Fibroblast of skin of right quadriceps (primary cell): ENCODE results near the gene RAP1GAP2.
"Not testable (repeated sequence)": the region's sequence is repeated elsewhere in the genome, so short reads cannot be mapped to it uniquely, and the experiment has no call there.

Source experiments
- DNase-seq: peaks from one replicate; pipeline ENCODE4 v3.0.0-alpha.2; 2013

Gene RAP1GAP2

GRCh38 chr17:2889256-2889655 is 93.0 kb downstream of the RAP1GAP2 start:
- no peak for DNase-seq

- DNase-seq = not testable (repeated sequence)
These were observed 94.5 kb downstream of the RAP1GAP2 start for GRCh38 chr17:2890778-2891177.

DNA sequence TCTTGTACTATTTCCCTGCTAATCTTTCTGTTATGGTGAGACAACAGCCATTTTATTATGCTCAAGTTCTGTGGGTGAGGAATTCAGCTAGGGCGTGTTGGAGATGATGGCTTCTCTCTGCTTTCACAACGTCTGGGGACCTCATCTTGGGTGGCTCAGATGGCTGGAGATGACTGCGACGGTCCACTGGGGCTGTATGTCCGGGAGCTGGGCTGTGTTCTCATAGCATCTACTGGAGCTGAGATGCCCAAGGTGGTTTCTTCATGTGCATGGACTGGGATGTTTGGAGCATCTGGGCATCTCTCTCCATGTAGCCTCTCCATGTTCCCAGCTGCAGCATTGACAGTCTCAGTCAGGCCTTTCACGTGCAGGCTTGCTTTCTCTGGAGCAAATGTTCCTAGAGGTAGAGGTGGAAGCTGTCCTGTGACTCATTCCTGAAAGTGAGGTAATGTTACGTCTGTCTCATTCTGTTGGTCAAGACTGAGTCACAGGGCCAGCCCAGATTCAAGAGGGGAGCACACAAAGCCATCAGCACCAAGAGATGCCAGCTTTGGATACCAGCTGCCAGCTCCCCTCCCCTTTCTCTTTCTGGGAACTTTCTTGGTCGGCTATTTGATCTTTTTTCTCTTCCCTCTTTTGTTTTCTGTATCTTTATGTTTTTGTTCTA is 96.2 kb downstream of the RAP1GAP2 start:
- peak; percentile 62 for DNase-seq

GRCh38 chr17:2893422-2893914 is 97.2 kb downstream of the RAP1GAP2 start:
- no peak for DNase-seq

DNA sequence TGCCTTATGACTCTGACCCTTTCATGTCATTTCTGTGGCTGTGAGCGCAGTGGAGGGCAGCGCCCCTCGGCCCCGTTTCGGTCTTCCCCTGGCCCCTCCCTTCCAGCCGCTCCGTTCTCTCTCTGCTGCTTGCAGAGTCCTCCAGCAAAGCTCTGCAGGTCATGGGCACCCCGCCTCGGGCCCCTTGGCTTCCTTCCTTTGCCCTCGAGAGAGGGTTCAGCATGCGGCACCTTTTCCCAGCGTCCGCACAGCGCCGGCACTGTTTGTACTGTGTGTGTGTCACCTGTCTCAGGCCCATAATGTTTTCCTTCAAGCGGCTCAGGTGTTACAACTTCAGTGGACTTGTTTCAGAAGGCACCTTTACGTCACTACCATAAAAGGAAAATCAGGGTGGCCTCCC is 98.5 kb downstream of the RAP1GAP2 start:
- DNase-seq = no peak

DNA sequence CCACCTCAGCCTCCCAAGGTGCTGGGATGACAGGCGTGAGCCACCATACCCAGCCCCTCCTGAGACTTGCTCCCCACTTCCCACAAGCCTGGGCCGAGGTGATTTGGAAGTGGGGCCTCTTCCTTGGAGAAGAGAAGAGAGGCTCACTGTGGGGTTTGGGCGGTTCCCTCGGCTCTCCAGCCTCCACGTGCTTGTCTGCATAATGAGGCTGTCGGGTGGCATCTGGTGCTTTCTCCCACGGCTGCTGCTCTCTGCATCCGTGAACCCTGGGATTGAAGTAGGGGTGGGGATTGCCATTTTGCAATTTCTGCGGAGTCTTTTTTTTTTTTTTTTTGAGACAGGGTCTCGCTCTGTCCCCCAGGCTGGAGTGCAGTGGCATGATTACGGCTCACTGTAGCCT is 101.4 kb downstream of the RAP1GAP2 start:
- no peak for DNase-seq

DNA sequence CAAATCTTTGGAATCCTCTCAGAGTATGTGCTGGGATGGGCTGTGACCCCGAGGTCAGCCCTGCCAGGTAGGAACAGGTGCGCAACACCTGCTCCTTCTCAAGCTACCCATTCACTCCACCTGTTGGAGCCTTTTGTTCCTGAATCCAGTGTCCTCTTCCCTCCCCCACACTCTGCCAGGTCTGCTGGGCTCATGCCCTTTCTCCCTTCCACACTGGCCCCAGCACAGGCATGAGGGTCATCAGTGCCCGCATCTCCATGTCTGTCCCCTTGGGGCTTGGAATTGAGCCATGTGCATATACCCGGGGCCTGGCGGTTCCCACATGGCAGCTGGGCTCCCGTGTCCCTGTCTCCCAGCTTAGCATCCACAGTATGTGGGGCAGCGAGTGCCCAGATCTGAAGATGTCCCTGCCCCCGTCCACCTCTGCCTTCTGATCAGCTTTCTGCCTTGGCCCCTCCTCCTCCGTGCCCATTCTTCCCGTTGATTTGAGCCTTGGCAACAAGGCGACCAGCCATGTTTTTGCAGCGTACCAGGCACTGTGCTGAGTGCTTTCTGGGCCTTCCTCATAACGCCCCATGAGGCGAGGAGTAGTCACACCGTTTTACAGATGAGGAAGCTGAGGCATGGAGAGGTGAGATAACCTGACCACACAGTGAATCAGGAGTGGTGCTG is 102.2 kb downstream of the RAP1GAP2 start:
- no peak for DNase-seq

DNA sequence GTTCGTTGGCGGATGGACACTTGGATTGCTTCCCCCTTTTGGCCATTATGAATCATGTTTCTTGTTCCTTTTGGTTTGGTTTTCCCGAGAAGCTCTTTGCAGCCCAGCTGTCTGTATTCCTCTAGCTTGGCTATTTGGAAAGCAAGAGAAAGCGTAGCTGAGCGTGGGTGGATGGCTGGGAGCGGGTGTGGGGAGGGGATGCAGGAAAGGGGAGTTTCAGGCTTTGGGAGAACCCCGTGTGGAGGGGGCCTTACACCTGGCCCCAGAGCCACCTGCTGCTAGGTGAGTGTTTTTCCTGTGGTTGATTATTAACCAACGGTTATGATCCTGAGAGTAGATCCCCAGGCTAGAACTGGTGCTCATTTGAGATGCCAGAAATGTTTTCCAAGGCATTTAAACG is 103.7 kb downstream of the RAP1GAP2 start:
- DNase-seq = no peak

DNA sequence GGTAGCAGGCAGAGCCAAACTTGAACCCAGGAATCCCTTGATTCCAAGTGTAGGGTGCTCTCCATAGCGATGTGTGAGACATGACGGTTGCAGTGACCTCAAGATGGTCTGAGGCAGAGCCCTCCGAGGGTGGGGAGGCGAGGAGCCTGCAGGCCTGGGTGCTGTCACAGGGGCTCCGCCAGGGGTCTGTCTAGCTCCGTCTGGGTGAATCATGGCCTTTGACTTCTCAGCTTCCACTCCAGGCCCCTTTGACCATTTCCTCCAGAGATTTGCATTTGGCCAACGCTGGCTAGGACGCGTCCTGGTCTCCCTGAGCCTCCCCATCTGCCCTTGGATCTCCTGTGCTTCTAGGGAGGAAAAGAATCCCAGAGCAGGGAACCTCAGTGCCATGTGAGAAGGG is 104.6 kb downstream of the RAP1GAP2 start:
- DNase-seq = no peak

GRCh38 chr17:2901582-2901981 is 105.3 kb downstream of the RAP1GAP2 start:
- DNase-seq = no peak

- no peak for DNase-seq
These were observed 106.3 kb downstream of the RAP1GAP2 start for GRCh38 chr17:2902546-2902945.

DNA sequence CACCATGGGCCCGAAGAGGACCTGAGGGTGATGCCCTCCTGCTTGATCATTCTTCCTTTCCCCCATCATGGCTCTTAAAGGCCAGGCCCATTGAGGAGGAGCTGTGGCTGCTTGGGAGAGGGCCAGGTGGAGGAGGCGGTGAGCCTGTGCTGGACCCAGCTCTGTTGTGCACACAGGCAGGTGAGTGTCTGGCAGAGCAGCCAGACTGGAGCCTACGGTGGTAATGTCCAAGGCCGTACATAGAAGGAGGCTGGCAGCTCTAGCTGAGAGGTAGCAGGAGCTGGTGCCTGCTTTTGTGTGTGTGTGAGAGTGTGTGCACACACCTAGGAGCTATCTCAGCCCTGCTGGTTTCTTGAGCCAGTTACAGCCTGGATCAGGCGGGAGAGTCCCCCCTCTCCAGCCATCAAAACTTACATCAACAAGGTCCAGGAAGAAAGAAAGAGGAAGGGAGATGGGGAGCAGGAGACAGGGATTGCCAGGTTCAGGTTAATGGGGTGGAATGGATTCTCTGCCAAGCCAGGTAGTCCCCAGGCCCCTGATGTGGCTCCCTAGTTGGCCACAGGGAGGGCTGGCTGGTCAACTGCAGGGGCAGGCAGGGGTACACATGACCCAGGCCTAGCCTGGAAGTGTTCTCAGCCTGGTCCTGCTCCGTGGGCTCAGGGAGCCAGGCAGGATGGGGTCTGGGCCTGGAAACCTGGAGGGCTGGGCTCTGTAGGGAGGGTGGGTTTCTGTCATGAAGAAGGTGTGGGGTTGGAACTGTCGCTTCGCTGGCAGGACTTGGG is 107.1 kb downstream of the RAP1GAP2 start:
- DNase-seq = no peak

DNA sequence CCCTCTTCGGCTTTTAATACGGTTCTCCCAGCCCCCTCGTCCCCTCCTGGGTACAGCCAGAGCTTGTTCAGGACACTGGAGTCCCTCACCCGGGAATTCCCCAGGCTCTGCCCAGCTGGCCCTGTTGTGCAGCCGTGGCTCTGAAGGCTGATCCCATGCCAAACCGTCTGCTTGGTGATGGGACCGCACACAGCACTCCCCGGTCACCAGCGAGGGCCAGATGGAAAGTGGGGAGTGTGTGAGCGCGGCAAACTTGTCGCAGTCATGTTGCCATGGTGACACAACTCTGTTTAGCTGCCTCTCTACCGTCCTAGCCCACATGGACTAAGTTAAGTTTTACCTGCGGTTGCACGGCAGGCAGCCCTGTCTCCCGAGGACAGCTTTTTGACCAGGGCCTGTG is 107.9 kb downstream of the RAP1GAP2 start:
- peak; percentile 7 for DNase-seq

- no peak for DNase-seq
These were observed 109.0 kb downstream of the RAP1GAP2 start for GRCh38 chr17:2905269-2905668.

DNA sequence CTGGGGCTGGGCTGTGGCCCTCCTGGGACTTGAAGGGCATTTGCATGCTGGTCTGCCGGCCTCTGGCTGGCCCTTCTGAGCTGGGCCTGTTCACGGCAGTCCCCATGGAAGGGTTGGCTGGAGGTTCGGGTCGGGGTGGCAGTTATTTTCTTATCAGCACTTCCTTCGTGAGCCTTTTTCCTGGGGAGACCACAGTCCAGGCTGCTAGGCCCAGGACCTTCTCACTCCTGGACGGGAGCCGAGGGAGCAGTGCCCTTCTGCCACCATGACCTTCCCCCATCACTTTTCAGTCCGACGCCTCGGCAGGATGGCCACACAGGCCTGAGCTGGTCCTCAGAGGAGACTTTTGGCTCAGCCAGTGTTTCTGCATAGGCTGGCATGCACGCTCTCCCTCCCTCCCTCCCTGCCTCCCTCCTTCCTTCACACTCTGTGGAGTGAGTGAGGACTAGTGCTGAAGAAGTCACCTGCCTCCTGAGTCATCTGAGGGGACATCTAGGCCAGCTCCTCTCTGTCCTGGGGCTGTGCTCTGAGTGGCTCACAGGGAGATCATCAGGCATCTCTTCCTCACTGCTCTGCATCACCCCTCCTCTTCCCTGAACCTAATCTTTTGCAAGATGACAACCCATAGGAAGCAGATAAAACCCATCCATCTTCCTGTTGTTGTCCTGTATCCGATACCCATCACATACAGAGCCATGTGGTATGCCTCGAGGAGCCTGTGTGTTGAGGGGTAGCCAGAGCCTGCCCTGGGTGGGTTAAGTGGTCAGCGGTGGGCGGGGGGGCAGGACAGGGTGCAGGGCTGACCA is 109.7 kb downstream of the RAP1GAP2 start:
- DNase-seq = no peak

DNA sequence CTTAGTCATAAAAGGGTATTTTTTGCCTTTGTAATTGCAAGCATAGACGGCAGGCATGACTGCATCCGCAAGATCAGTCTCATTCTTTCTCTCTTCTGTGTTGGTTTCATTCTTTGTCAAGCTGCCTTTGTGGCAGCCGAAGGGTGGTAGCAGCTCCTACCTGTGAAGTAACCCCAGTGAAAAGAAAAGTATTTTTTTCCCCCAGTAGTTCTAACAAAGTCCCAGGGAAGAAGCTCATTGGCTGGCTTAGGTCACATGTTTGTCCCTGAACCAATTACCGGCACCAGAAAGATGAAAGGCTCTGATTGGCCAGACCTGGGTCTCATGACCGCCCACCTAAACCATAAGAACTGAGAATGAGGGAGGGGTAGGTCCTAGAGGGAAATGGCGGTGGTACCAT is 110.7 kb downstream of the RAP1GAP2 start:
- DNase-seq = no peak

GRCh38 chr17:2909175-2909845 is 113.1 kb downstream of the RAP1GAP2 start:
- DNase-seq = no peak

- DNase-seq = no peak
These were observed 113.6 kb downstream of the RAP1GAP2 start for GRCh38 chr17:2909846-2910234.

DNA sequence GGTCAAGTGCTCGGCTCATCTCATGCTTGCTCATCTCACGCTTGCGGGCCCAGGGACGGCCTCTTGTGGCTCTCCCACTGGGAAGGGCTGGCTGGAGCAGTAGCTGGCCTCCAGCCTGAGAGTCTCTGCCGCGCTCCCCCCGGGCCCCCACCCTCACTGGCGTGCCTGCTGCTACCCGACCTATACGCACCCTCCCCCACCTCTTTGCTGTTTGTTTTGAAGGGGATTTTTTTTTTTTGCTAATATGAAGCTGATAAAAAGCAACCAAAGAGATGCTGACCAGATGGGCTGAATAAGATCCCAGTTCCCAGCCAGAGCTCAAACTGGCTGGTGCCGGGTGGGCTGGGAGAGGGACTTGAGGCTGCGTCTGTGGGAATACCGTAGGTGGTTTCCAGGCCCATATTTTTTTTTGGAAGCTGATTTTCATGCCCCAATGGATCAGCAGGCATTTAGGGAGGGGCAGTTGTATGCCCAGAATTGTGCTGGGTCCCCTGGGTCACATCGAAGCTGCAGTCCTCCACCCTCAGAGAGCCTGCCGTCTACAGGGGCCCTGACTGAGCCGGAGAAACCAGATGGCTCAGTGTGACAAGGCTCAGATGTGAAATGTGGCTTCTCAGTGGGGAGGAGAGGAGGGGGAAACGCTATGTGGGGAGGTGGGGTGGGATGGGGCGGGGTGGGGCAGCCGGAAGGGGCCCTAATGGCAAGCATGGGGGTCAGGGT is 115.0 kb downstream of the RAP1GAP2 start:
- no peak for DNase-seq

DNA sequence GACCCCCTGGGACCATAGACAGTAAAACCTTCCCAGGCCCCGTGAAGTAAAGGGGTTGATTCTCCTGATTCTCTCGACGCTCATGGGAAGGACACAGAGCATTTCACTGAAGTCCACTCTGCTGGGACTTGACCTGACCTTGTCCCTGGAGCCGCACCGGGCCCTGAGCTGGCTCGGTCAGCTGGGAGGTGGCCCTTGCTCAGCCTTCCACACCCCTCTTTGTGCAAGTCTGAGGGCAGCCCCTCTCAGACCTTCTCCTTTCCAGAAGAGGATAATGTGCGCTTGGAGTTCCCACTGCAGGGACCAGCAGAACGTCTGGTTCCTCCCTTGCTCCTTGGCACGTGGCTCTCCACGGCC is 115.5 kb downstream of the RAP1GAP2 start:
- DNase-seq = no peak

GRCh38 chr17:2912754-2913153 is 116.5 kb downstream of the RAP1GAP2 start:
- DNase-seq = no peak

- no peak for DNase-seq
These were observed 120.2 kb downstream of the RAP1GAP2 start for GRCh38 chr17:2916461-2916860.
